H1 (cell line): Measurements from ENCODE around the gene CA10. TPM values are rescaled to one million over a fixed set of nuclear protein-coding genes. Genes with fewer than 3 reads are reported as not detected.

Source experiments
- CEBPB ChIP-seq: IDR thresholded peaks from 2 replicates; pipeline ENCODE4 v1.6.1; 2012; ENCODE audit warnings: low read depth, low read length
- EZH2 ChIP-seq: fragments of 200-600 bp; sonication (generic); IDR thresholded peaks from 2 replicates; pipeline ENCODE4 v1.7.1; 2012; ENCODE audit warnings: low read depth, mild to moderate bottlenecking, moderate library complexity, low read length, inconsistent platforms; ENCODE audit not compliant: severe bottlenecking
- RXRA ChIP-seq: IDR thresholded peaks from 2 replicates; pipeline ENCODE4 v1.6.1; 2011; ENCODE audit warnings: low read depth, mild to moderate bottlenecking, low read length, moderate library complexity; ENCODE audit not compliant: insufficient read depth
- SP2 ChIP-seq: IDR thresholded peaks from 2 replicates; pipeline ENCODE4 v1.6.1; 2012; ENCODE audit warnings: mild to moderate bottlenecking, low read length, inconsistent platforms
- YY1 ChIP-seq: IDR thresholded peaks from 2 replicates; pipeline ENCODE4 v1.6.1; 2011; ENCODE audit warnings: low read depth, mild to moderate bottlenecking, low read length
- polyA plus RNA-seq, 7 experiments: library from polyadenylated mRNA; depleted of rRNA in 3 of 7; stranded (reverse) in 5 of 7; unstranded in 2 of 7; fragments of >200 nt in 5 of 7; fragments of 200-250 nt in 2 of 7; gene quantifications; 1 replicate in 5 of 7; 2 replicates in 1 of 7; 4 replicates in 1 of 7; pipeline versions ENCODE4 v1.2.1 to v1.2.3, GENCODE V29; 2011 to 2013; ENCODE audit warnings: missing spikeins in 2 of 7, mixed read lengths in 2 of 7
- total RNA-seq: library from RNA; stranded (reverse); fragmentation: NEBNext Ultra II Directional; extraction: Animal tissue kit (Norgen Biotek cat#: 25700); gene quantifications from 2 replicates; pipeline ENCODE4 v1.2.1, GENCODE V29; 2021

Gene CA10
- total and polyA plus RNA-seq, 2 of the 8 experiments (the other 6 are each of a cell fraction or from before 2014, with no cell fraction given) = 0.60 to 0.63 TPM

GRCh38 chr17:52032454-52032853 lies 126.1 kb downstream of the CA10 start (continued):
- TF ChIP-seq RXRA = no peak
- TF ChIP-seq EZH2 = no peak
- no peak for TF ChIP-seq YY1
- no peak for TF ChIP-seq CEBPB
- TF ChIP-seq SP2 = no peak
